Sigmoid colon (tissue), 4 donors: ENCODE data around the gene HUS1.

ENCODE experiments used
- EP300 ChIP-seq, 4 donors: sonication (generic); formaldehyde crosslinking; IDR thresholded peaks; one replicate each; pipeline ENCODE4 v1.6.1; 2017; ENCODE audit warnings: antibody characterized with exemption in 4 of 4
- POLR2A ChIP-seq, 2 donors: fragments of 450-650 bp; IDR thresholded peaks; one replicate each; pipeline ENCODE4 v1.6.1; 2016; ENCODE audit warnings: antibody characterized with exemption in 2 of 2, mild to moderate bottlenecking in 2 of 2, moderate library complexity in 2 of 2
- TF ChIP-seq, protein P1 (sequence below), 4 experiments: fragments of 450-650 bp in 3 of 4; fragments of 200-600 bp in 1 of 4; IDR thresholded peaks; one replicate each; pipeline ENCODE4 v1.5.1; 2016 to 2019; ENCODE audit warnings: antibody characterized with exemption in 4 of 4, mild to moderate bottlenecking in 3 of 4, moderate library complexity in 2 of 4

DNA sequence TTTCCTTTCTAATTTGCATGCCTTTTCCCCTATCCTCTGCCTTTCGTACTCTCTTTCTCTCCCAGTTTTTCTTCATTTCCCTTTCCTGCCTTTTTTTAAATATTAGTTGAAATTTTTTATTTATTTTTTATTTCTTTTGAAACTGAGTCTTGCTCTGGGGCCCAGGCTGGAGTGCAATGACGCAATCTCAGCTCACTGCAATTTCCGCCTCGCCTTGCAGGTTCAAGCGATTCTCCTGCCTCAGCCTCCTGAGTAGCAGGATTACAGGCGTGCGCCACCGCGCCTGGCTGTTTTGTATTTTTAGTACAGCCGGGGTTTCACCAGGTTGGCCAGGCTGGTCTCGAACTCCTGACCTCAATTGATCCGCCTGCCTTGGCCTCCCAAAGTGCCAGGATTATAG, 20.0 kb upstream of the HUS1 start:
- TF ChIP-seq, protein P1, sequence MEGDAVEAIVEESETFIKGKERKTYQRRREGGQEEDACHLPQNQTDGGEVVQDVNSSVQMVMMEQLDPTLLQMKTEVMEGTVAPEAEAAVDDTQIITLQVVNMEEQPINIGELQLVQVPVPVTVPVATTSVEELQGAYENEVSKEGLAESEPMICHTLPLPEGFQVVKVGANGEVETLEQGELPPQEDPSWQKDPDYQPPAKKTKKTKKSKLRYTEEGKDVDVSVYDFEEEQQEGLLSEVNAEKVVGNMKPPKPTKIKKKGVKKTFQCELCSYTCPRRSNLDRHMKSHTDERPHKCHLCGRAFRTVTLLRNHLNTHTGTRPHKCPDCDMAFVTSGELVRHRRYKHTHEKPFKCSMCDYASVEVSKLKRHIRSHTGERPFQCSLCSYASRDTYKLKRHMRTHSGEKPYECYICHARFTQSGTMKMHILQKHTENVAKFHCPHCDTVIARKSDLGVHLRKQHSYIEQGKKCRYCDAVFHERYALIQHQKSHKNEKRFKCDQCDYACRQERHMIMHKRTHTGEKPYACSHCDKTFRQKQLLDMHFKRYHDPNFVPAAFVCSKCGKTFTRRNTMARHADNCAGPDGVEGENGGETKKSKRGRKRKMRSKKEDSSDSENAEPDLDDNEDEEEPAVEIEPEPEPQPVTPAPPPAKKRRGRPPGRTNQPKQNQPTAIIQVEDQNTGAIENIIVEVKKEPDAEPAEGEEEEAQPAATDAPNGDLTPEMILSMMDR (IDR thresholded peaks at IDR 0.05) = no peak
- no peak for TF ChIP-seq POLR2A (IDR thresholded peaks at IDR 0.05)
- TF ChIP-seq EP300 (IDR thresholded peaks at IDR 0.05) = no peak
